Thyroid gland (tissue), 4 donors: ENCODE measurements around the gene TEX19. TPM values are rescaled to one million over a fixed set of nuclear protein-coding genes. Genes with fewer than 3 reads are reported as not detected.

Experiments
- DNase-seq, 2 donors: peaks; one replicate each; pipeline ENCODE4 v3.0.0-alpha.2; 2019
- H3K27ac ChIP-seq, 3 donors: fragments of 200-600 bp; sonication (generic); 1 replicate in 2 of 3; 2 replicates in 1 of 3; pipeline ENCODE4 v1.5.1; 2016 to 2019; ENCODE audit warnings: mild to moderate bottlenecking in 1 of 3, moderate library complexity in 1 of 3
- H3K27me3 ChIP-seq: fragments of 200-600 bp; sonication (generic); one replicate; pipeline ENCODE4 v1.5.1; 2019
- H3K36me3 ChIP-seq, 2 donors: fragments of 200-600 bp; sonication (generic); one replicate each; pipeline ENCODE4 v1.5.1; 2016 to 2019
- H3K4me1 ChIP-seq, 2 donors: fragments of 200-600 bp; sonication (generic); one replicate each; pipeline ENCODE4 v1.5.1; 2017 to 2019
- H3K4me3 ChIP-seq, 3 donors: fragments of 200-600 bp; sonication (generic); replicated peaks in 1 of 3; 1 replicate in 2 of 3; 2 replicates in 1 of 3; pipeline ENCODE4 v1.5.1; 2016; ENCODE audit warnings: mild to moderate bottlenecking in 1 of 3
- H3K9me3 ChIP-seq: fragments of 200-600 bp; sonication (generic); one replicate; pipeline ENCODE4 v1.5.1; 2017
- POLR2A ChIP-seq, 2 donors: fragments of 450-650 bp; IDR thresholded peaks; one replicate each; pipeline ENCODE4 v1.6.1; 2017; ENCODE audit warnings: antibody characterized with exemption in 2 of 2, mild to moderate bottlenecking in 2 of 2, moderate library complexity in 1 of 2
- WGBS, 2 donors: methylation state at CpG; one replicate each; pipeline ENCODE4 v1.1.5; 2017; 5-methylcytosine and 5-hydroxymethylcytosine counted together
- intact Hi-C: fragments of 100-400 bp; cut with DNase I; formaldehyde crosslinking; loops from one replicate; pipeline ENCODE4 v1.15.1; 2023
- total RNA-seq, 4 donors: library from RNA; depleted of rRNA; stranded (reverse); fragments of >200 nt; gene quantifications; one replicate each; pipeline ENCODE4 v1.2.3, GENCODE V29; 2016
- TF ChIP-seq, protein P1 (sequence below), 6 experiments: fragments of 200-600 bp in 3 of 6; fragments of 450-650 bp in 3 of 6; sonication (generic) in 3 of 6; IDR thresholded peaks; one replicate each; pipeline ENCODE4 v1.5.1; 2016 to 2019; ENCODE audit warnings: antibody characterized with exemption in 6 of 6, mild to moderate bottlenecking in 2 of 6, inconsistent platforms in 1 of 6, moderate library complexity in 1 of 6

The TEX19 gene
- total RNA-seq, 4 donors from 2014 or later = 0.54 TPM; not detected in 3

GRCh38 chr17:82328994-82329507 lies 30.0 kb upstream of the TEX19 start:
- no peak for TF ChIP-seq POLR2A (IDR thresholded peaks at IDR 0.05)
- TF ChIP-seq, protein P1, sequence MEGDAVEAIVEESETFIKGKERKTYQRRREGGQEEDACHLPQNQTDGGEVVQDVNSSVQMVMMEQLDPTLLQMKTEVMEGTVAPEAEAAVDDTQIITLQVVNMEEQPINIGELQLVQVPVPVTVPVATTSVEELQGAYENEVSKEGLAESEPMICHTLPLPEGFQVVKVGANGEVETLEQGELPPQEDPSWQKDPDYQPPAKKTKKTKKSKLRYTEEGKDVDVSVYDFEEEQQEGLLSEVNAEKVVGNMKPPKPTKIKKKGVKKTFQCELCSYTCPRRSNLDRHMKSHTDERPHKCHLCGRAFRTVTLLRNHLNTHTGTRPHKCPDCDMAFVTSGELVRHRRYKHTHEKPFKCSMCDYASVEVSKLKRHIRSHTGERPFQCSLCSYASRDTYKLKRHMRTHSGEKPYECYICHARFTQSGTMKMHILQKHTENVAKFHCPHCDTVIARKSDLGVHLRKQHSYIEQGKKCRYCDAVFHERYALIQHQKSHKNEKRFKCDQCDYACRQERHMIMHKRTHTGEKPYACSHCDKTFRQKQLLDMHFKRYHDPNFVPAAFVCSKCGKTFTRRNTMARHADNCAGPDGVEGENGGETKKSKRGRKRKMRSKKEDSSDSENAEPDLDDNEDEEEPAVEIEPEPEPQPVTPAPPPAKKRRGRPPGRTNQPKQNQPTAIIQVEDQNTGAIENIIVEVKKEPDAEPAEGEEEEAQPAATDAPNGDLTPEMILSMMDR (IDR thresholded peaks at IDR 0.05) = no peak
- DNase-seq = no peak
- intact Hi-C loops = no loop called here
- Histone ChIP-seq H3K27ac (no peak overlapping the region), H3K27me3 (no peaks in the 10 kb centered on the region), H3K4me1 (peaks cover 15 to 26% of the 10 kb centered on the region in 2 donors), H3K36me3 (no peaks in the 10 kb centered on the region), H3K9me3 (no peaks in the 10 kb centered on the region), H3K4me3 (no peak overlapping the region)
- 92 to 97% methylated on average over 13 to 15 of the region's 15 CpGs for WGBS, 2 donors

GRCh38 chr17:82329683-82330321 lies 29.2 kb upstream of the TEX19 start:
- Histone ChIP-seq H3K4me3 (no peak overlapping the region), H3K9me3 (no peaks in the 10 kb centered on the region), H3K36me3 (no peaks in the 10 kb centered on the region), H3K4me1 (peaks cover 21 to 33% of the 10 kb centered on the region in 2 donors), H3K27me3 (no peaks in the 10 kb centered on the region), H3K27ac (no peak overlapping the region)
- intact Hi-C loops = no loop called here
- TF ChIP-seq POLR2A (IDR thresholded peaks at IDR 0.05) = no peak
- TF ChIP-seq, protein P1 (IDR thresholded peaks at IDR 0.05) = no peak
- WGBS, 2 donors = 79 to 89% methylated on average over 10 to 12 of the region's 19 CpGs
- no peak for DNase-seq

GRCh38 chr17:82330322-82331239 lies 28.5 kb upstream of the TEX19 start:
- H3K36me3 ChIP-seq = no peaks in the 10 kb centered on the region
- 54 to 87% methylated on average over 7 to 21 of the region's 28 CpGs for WGBS, 2 donors
- peaks cover 27 to 41% of the 10 kb centered on the region in 2 donors for H3K4me1 ChIP-seq
- H3K27ac ChIP-seq = no peak overlapping the region
- no peak overlapping the region for H3K4me3 ChIP-seq
- TF ChIP-seq, protein P1 (IDR thresholded peaks at IDR 0.05) = no peak
- TF ChIP-seq POLR2A (IDR thresholded peaks at IDR 0.05) = no peak
- peak in 1 of 2 donors; percentile 28 for DNase-seq
- H3K9me3 ChIP-seq = no peaks in the 10 kb centered on the region
- intact Hi-C loops = no loop called here
- H3K27me3 ChIP-seq = no peaks in the 10 kb centered on the region

DNA sequence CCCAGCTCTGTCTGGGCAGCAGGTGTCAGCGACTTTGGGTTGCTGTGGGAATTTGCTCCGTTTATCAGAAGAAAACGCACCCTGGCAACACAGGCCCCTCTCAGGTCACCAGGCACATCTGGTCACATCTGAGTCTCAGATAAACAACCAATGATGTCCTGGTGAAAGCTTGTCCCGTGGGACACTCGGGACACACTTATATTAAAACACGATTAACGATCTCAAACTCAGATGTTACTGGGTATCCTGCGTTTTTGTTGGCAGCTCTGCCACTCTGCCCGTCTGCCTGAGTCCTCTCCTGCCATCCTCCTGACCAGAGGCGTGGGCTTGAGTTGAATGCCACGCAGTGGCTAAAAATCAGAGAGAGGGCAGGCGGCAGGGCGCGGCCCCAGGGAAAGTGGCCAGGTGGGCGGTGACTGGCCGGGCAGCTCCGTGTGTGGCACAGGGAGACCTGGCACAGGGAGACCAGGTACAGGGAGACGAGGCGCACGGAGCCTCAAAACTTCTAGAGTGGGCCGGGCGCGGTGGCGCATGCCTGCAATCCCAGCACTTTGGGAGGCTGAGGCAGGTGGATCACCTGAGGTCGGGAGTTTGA lies 27.6 kb upstream of the TEX19 start:
- H3K9me3 ChIP-seq = no peaks in the 10 kb centered on the region
- H3K4me1 ChIP-seq = peaks cover 27 to 41% of the 10 kb centered on the region in 2 donors
- intact Hi-C loops = no loop called here
- 91% methylated on average over 25 of the region's 25 CpGs for WGBS, 2 donors
- DNase-seq = no peak
- H3K27ac ChIP-seq = no peak overlapping the region
- no peaks in the 10 kb centered on the region for H3K27me3 ChIP-seq
- H3K36me3 ChIP-seq = no peaks in the 10 kb centered on the region
- H3K4me3 ChIP-seq = no peak overlapping the region
- no peak for TF ChIP-seq POLR2A (IDR thresholded peaks at IDR 0.05)
- TF ChIP-seq, protein P1 (IDR thresholded peaks at IDR 0.05) = no peak
